ENCODE measurements around the gene TMEM178A.

- TF ChIP-seq CTCF (IDR thresholded peaks at IDR 0.05), result peak in 4 of 6 experiments; percentile 7 to 43 (median 24)
- no peak for TF ChIP-seq POLR2A (IDR thresholded peaks at IDR 0.05)
These were observed 31.1 kb downstream of the TMEM178A start for GRCh38 chr2:39696838-39697237.
